ENCODE data around the gene ACBD4.
A peak's percentile ranks its signal among the peaks of the same experiment; 100 is the strongest.

Gene ACBD4

GRCh38 chr17:45150911-45151809, 15.7 kb downstream of the ACBD4 start:
- DNase-seq (ENCODE audit: low spot score) = no peak

GRCh38 chr17:45155029-45155428, 19.5 kb downstream of the ACBD4 start:
- DNase-seq (ENCODE audit: low spot score) = no peak

GRCh38 chr17:45155483-45155882, 20.0 kb downstream of the ACBD4 start:
- DNase-seq (ENCODE audit: low spot score) = no peak

- no peak for DNase-seq (ENCODE audit: low spot score)
Measured at GRCh38 chr17:45156242-45156641, 20.8 kb downstream of the ACBD4 start.

- DNase-seq (ENCODE audit: low spot score) = peak; percentile 87
Measured at GRCh38 chr17:45160447-45161287, 25.2 kb downstream of the ACBD4 start.

- peak; percentile 100 for DNase-seq (ENCODE audit: low spot score)
Measured at GRCh38 chr17:45161288-45162024, 26.0 kb downstream of the ACBD4 start, which contains the start of gene HEXIM2. HEXIM2 (plus strand) TSS chr17:45161875; CDS start chr17:45162794, 919 bp downstream.

GRCh38 chr17:45162025-45162687, 26.7 kb downstream of the ACBD4 start:
- no peak for DNase-seq (ENCODE audit: low spot score)

- DNase-seq (ENCODE audit: low spot score) = no peak
Measured at GRCh38 chr17:45164734-45165269, 29.3 kb downstream of the ACBD4 start.

GRCh38 chr17:45168991-45169752, 33.7 kb downstream of the ACBD4 start:
- no peak for DNase-seq (ENCODE audit: low spot score)

- no peak for DNase-seq (ENCODE audit: low spot score)
Measured at GRCh38 chr17:45170280-45170930, 34.9 kb downstream of the ACBD4 start.

GRCh38 chr17:45170931-45171337, 35.4 kb downstream of the ACBD4 start:
- no peak for DNase-seq (ENCODE audit: low spot score)

GRCh38 chr17:45171338-45172231, 36.1 kb downstream of the ACBD4 start:
- DNase-seq (ENCODE audit: low spot score) = peak; percentile 50

- no peak for DNase-seq (ENCODE audit: low spot score)
Measured at GRCh38 chr17:45172232-45172540, 36.7 kb downstream of the ACBD4 start.

GRCh38 chr17:45172541-45173286, 37.2 kb downstream of the ACBD4 start:
- DNase-seq (ENCODE audit: low spot score) = peak; percentile 60

- no peak for DNase-seq (ENCODE audit: low spot score)
Measured at GRCh38 chr17:45175759-45176115, 40.2 kb downstream of the ACBD4 start.

- DNase-seq (ENCODE audit: low spot score) = no peak
Measured at GRCh38 chr17:45177563-45177962, 42.1 kb downstream of the ACBD4 start.

- no peak for DNase-seq (ENCODE audit: low spot score)
Measured at GRCh38 chr17:45184144-45184543, 48.7 kb downstream of the ACBD4 start.

- no peak for DNase-seq (ENCODE audit: low spot score)
Measured at GRCh38 chr17:45186801-45187354, 51.4 kb downstream of the ACBD4 start.
